Measurements from ENCODE around the gene WFDC13.
"Not testable (repeated sequence)": the region's sequence is repeated elsewhere in the genome, so short reads cannot be mapped to it uniquely, and the experiment has no call there.

Gene WFDC13

GRCh38 chr20:45716141-45716688 is 14.4 kb downstream of the WFDC13 start:
- H3K36me3 ChIP-seq (ENCODE audit: control insufficient read depth in 1 of 2, insufficient read depth in 2 of 2, low read length in 2 of 2); H3K4me1 ChIP-seq (ENCODE audit: control insufficient read depth in 1 of 2, insufficient read depth in 2 of 2, low read length in 2 of 2); H3K27ac ChIP-seq (ENCODE audit: low read depth, low read length); H3K9me3 ChIP-seq (ENCODE audit: control insufficient read depth in 1 of 2, low read length in 2 of 2); H3K9ac ChIP-seq (ENCODE audit: low read depth in 1 of 2, low read length in 2 of 2); H3K4me3 ChIP-seq (ENCODE audit: low read depth in 1 of 2, low read length in 2 of 2); H3K27me3 ChIP-seq (ENCODE audit: control insufficient read depth in 1 of 2, insufficient read depth in 2 of 2, low read length in 2 of 2): not testable (repeated sequence)

DNA sequence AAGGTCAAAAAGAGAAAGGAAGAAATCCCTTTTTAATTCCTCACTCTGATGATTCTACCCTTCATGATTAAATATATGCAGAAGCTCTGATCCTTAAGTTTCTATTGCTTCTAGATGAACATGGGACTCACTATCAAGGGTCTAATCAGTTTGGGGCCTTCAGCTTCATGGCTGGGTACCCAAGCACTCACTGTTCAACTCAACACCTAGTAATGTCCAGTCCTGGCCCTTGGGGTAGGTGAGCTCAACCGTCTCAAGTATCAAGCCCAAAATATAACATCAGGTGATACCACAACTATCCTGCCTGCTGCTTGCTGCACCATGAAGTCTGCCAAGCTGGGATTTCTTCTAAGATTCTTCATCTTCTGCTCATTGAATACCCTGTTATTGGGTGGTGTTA is 20.2 kb downstream of the WFDC13 start, which contains the start of gene SPINT4:
Gene SPINT4 (plus strand): TSS at position 301 of the 400 bp plus-strand sequence. CDS start 21 bp downstream, at position 322.
- no peaks in the 10 kb centered on the region for H3K9me3 ChIP-seq (ENCODE audit: control insufficient read depth in 1 of 2, low read length in 2 of 2)
- no peaks in the 10 kb centered on the region for H3K36me3 ChIP-seq (ENCODE audit: control insufficient read depth in 1 of 2, insufficient read depth in 2 of 2, low read length in 2 of 2)
- H3K4me3 ChIP-seq (ENCODE audit: low read depth in 1 of 2, low read length in 2 of 2), result no peak within 1 kb of the TSS
- no peaks in the 10 kb centered on the region for H3K4me1 ChIP-seq (ENCODE audit: control insufficient read depth in 1 of 2, insufficient read depth in 2 of 2, low read length in 2 of 2)
- no peak within 1 kb of the TSS for H3K9ac ChIP-seq (ENCODE audit: low read depth in 1 of 2, low read length in 2 of 2)
- H3K27me3 ChIP-seq (ENCODE audit: control insufficient read depth in 1 of 2, insufficient read depth in 2 of 2, low read length in 2 of 2), result peaks cover 0 to 13% of the 10 kb centered on the region in 2 donors
- no peak within 1 kb of the TSS for H3K27ac ChIP-seq (ENCODE audit: low read depth, low read length)

DNA sequence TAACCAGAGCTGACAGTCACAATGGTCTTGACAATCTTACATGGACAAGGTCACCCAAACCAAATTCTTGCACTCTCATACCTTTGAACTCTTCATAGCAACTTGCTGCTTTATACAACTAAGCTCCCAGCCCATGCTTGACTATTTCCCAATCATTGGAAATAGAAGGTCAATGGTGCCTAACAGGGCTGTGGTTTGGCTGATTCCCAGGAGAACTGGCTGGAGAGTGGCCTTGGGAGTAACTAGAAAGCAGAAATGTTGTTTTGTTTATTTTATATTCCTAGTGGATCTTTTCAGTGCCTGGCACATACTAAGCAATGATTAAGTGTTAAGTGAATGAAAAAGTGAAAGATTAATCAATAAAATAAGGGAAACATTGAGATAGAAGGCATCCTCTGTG is 23.3 kb downstream of the WFDC13 start:
- no peak overlapping the region for H3K4me3 ChIP-seq (ENCODE audit: low read depth in 1 of 2, low read length in 2 of 2)
- peaks cover 0 to 13% of the 10 kb centered on the region in 2 donors for H3K27me3 ChIP-seq (ENCODE audit: control insufficient read depth in 1 of 2, insufficient read depth in 2 of 2, low read length in 2 of 2)
- H3K9me3 ChIP-seq (ENCODE audit: control insufficient read depth in 1 of 2, low read length in 2 of 2), result no peaks in the 10 kb centered on the region
- no peak overlapping the region for H3K27ac ChIP-seq (ENCODE audit: low read depth, low read length)
- H3K4me1 ChIP-seq (ENCODE audit: control insufficient read depth in 1 of 2, insufficient read depth in 2 of 2, low read length in 2 of 2), result no peaks in the 10 kb centered on the region
- H3K36me3 ChIP-seq (ENCODE audit: control insufficient read depth in 1 of 2, insufficient read depth in 2 of 2, low read length in 2 of 2), result no peaks in the 10 kb centered on the region
- no peak overlapping the region for H3K9ac ChIP-seq (ENCODE audit: low read depth in 1 of 2, low read length in 2 of 2)

- H3K27ac ChIP-seq (ENCODE audit: low read depth, low read length), result no peak overlapping the region
These were observed 25.2 kb downstream of the WFDC13 start for GRCh38 chr20:45727044-45727443.

GRCh38 chr20:45732199-45732598 is 30.4 kb downstream of the WFDC13 start:
- H3K9me3 ChIP-seq (ENCODE audit: control insufficient read depth in 1 of 2, low read length in 2 of 2), result no peaks in the 10 kb centered on the region
- H3K4me3 ChIP-seq (ENCODE audit: low read depth in 1 of 2, low read length in 2 of 2), result no peak overlapping the region

More at GRCh38 chr20:45727044-45727443, 25.2 kb downstream of the WFDC13 start:
- Histone ChIP-seq H3K27me3 (ENCODE audit: control insufficient read depth in 1 of 2, insufficient read depth in 2 of 2, low read length in 2 of 2) (peaks cover 0 to 11% of the 10 kb centered on the region in 2 donors), H3K4me3 (ENCODE audit: low read depth in 1 of 2, low read length in 2 of 2) (no peak overlapping the region), H3K9ac (ENCODE audit: low read depth in 1 of 2, low read length in 2 of 2) (no peak overlapping the region), H3K9me3 (ENCODE audit: control insufficient read depth in 1 of 2, low read length in 2 of 2) (no peaks in the 10 kb centered on the region), H3K36me3 (ENCODE audit: control insufficient read depth in 1 of 2, insufficient read depth in 2 of 2, low read length in 2 of 2) (no peaks in the 10 kb centered on the region), H3K4me1 (ENCODE audit: control insufficient read depth in 1 of 2, insufficient read depth in 2 of 2, low read length in 2 of 2) (no peaks in the 10 kb centered on the region)

DNA sequence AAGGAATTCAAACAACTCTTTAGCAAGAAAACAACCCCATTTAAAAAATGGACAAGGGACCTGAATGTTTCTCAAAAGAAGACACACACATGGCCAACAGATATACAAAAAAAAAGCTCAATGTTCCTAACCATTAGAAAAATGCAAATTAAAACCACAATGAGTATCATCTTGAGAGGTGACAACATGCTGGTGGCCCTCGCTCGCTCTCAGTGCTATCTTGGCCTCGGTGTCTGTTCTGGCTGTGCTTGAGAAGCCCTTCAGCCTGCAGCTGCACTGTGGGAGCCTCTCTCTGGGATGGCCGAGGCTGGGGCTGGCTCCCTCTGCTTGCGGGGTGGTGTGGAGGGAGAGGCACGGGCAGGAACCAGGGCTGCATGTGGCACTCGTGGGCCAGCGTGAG is 33.7 kb downstream of the WFDC13 start:
- Histone ChIP-seq H3K27me3 (ENCODE audit: control insufficient read depth in 1 of 2, insufficient read depth in 2 of 2, low read length in 2 of 2) (no peaks in the 10 kb centered on the region), H3K9me3 (ENCODE audit: control insufficient read depth in 1 of 2, low read length in 2 of 2) (no peaks in the 10 kb centered on the region), H3K9ac (ENCODE audit: low read depth in 1 of 2, low read length in 2 of 2) (no peak overlapping the region), H3K4me1 (ENCODE audit: control insufficient read depth in 1 of 2, insufficient read depth in 2 of 2, low read length in 2 of 2) (no peaks in the 10 kb centered on the region), H3K4me3 (ENCODE audit: low read depth in 1 of 2, low read length in 2 of 2) (no peak overlapping the region), H3K36me3 (ENCODE audit: control insufficient read depth in 1 of 2, insufficient read depth in 2 of 2, low read length in 2 of 2) (no peaks in the 10 kb centered on the region), H3K27ac (ENCODE audit: low read depth, low read length) (no peak overlapping the region)

More at GRCh38 chr20:45732199-45732598, 30.4 kb downstream of the WFDC13 start:
- Histone ChIP-seq H3K36me3 (ENCODE audit: control insufficient read depth in 1 of 2, insufficient read depth in 2 of 2, low read length in 2 of 2) (no peaks in the 10 kb centered on the region), H3K4me1 (ENCODE audit: control insufficient read depth in 1 of 2, insufficient read depth in 2 of 2, low read length in 2 of 2) (no peaks in the 10 kb centered on the region), H3K27me3 (ENCODE audit: control insufficient read depth in 1 of 2, insufficient read depth in 2 of 2, low read length in 2 of 2) (no peaks in the 10 kb centered on the region), H3K27ac (ENCODE audit: low read depth, low read length) (no peak overlapping the region), H3K9ac (ENCODE audit: low read depth in 1 of 2, low read length in 2 of 2) (no peak overlapping the region)

DNA sequence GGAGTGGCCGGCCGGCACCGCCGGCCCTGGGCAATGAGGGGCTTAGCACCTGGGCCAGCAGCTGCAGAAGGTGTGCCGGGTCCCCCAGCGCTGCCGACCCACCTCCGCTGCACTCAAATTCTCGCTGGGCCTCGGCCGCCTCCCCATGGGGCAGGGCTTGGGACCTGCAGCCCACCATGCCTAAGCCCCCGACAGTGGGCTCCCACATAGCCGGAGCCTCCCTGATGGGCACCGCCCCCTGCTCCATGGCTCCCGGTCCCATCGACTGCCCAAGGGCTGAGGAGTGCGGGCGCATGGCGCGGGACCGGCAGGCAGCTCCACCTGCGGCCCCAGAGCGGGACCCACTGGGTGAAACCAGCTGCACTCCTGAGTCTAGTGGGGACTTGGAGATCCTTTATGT is 34.1 kb downstream of the WFDC13 start:
- H3K9me3 ChIP-seq (ENCODE audit: control insufficient read depth in 1 of 2, low read length in 2 of 2), result no peaks in the 10 kb centered on the region
- H3K4me1 ChIP-seq (ENCODE audit: control insufficient read depth in 1 of 2, insufficient read depth in 2 of 2, low read length in 2 of 2), result no peaks in the 10 kb centered on the region
- H3K36me3 ChIP-seq (ENCODE audit: control insufficient read depth in 1 of 2, insufficient read depth in 2 of 2, low read length in 2 of 2), result no peaks in the 10 kb centered on the region
- no peaks in the 10 kb centered on the region for H3K27me3 ChIP-seq (ENCODE audit: control insufficient read depth in 1 of 2, insufficient read depth in 2 of 2, low read length in 2 of 2)
- no peak overlapping the region for H3K4me3 ChIP-seq (ENCODE audit: low read depth in 1 of 2, low read length in 2 of 2)
- H3K27ac ChIP-seq (ENCODE audit: low read depth, low read length), result no peak overlapping the region
- H3K9ac ChIP-seq (ENCODE audit: low read depth in 1 of 2, low read length in 2 of 2), result no peak overlapping the region

DNA sequence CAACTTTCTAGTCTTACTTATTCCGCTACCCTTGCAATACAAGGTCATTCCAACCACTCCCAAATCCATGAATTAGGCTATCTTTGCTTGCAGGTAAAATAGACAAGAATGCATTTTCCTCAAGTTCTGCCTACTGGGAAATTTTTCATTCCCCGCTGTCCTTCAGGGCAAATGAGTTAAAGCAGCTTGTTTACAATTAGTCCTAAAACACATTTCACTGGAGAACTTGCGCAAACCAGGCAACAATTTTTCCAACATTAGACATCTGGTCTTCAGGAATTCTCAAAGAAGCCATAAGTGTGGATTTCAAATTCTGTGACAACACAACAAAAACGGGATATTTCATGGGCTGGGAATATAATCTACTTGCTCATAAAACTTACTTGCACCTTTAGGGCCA is 40.8 kb downstream of the WFDC13 start:
- no peak overlapping the region for H3K9ac ChIP-seq (ENCODE audit: low read depth in 1 of 2, low read length in 2 of 2)
- no peaks in the 10 kb centered on the region for H3K9me3 ChIP-seq (ENCODE audit: control insufficient read depth in 1 of 2, low read length in 2 of 2)
- H3K4me3 ChIP-seq (ENCODE audit: low read depth in 1 of 2, low read length in 2 of 2), result no peak overlapping the region
- H3K27me3 ChIP-seq (ENCODE audit: control insufficient read depth in 1 of 2, insufficient read depth in 2 of 2, low read length in 2 of 2), result no peaks in the 10 kb centered on the region
- no peak overlapping the region for H3K27ac ChIP-seq (ENCODE audit: low read depth, low read length)
- H3K4me1 ChIP-seq (ENCODE audit: control insufficient read depth in 1 of 2, insufficient read depth in 2 of 2, low read length in 2 of 2), result no peaks in the 10 kb centered on the region
- H3K36me3 ChIP-seq (ENCODE audit: control insufficient read depth in 1 of 2, insufficient read depth in 2 of 2, low read length in 2 of 2), result no peaks in the 10 kb centered on the region

DNA sequence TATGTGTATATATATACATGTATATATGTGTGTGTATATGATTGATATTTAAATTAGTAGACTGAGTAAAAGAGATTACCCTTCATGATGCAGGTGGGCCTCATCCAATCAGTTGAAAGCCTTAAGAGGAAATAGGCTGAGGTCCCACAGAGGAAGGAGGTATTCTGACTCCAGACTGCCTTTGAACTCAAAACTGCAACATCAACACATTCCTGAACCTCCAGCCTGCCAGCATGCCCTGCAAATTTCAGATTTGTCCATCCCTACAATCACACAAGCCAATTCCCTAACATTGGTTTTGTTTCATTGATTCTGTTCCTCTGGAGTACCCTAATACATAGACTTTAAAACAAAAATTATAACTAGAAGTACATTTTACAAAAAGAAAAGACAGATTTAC is 43.2 kb downstream of the WFDC13 start:
- Histone ChIP-seq H3K27me3 (ENCODE audit: control insufficient read depth in 1 of 2, insufficient read depth in 2 of 2, low read length in 2 of 2) (no peaks in the 10 kb centered on the region), H3K27ac (ENCODE audit: low read depth, low read length) (no peak overlapping the region), H3K4me1 (ENCODE audit: control insufficient read depth in 1 of 2, insufficient read depth in 2 of 2, low read length in 2 of 2) (no peaks in the 10 kb centered on the region), H3K4me3 (ENCODE audit: low read depth in 1 of 2, low read length in 2 of 2) (no peak overlapping the region), H3K9ac (ENCODE audit: low read depth in 1 of 2, low read length in 2 of 2) (no peak overlapping the region), H3K9me3 (ENCODE audit: control insufficient read depth in 1 of 2, low read length in 2 of 2) (no peaks in the 10 kb centered on the region), H3K36me3 (ENCODE audit: control insufficient read depth in 1 of 2, insufficient read depth in 2 of 2, low read length in 2 of 2) (no peaks in the 10 kb centered on the region)

- Histone ChIP-seq H3K36me3 (ENCODE audit: control insufficient read depth in 1 of 2, insufficient read depth in 2 of 2, low read length in 2 of 2) (no peaks in the 10 kb centered on the region), H3K9me3 (ENCODE audit: control insufficient read depth in 1 of 2, low read length in 2 of 2) (no peaks in the 10 kb centered on the region), H3K4me1 (ENCODE audit: control insufficient read depth in 1 of 2, insufficient read depth in 2 of 2, low read length in 2 of 2) (no peaks in the 10 kb centered on the region), H3K4me3 (ENCODE audit: low read depth in 1 of 2, low read length in 2 of 2) (no peak overlapping the region), H3K27me3 (ENCODE audit: control insufficient read depth in 1 of 2, insufficient read depth in 2 of 2, low read length in 2 of 2) (no peaks in the 10 kb centered on the region), H3K9ac (ENCODE audit: low read depth in 1 of 2, low read length in 2 of 2) (no peak overlapping the region), H3K27ac (ENCODE audit: low read depth, low read length) (no peak overlapping the region)
These were observed 49.9 kb downstream of the WFDC13 start for GRCh38 chr20:45751721-45752120.

DNA sequence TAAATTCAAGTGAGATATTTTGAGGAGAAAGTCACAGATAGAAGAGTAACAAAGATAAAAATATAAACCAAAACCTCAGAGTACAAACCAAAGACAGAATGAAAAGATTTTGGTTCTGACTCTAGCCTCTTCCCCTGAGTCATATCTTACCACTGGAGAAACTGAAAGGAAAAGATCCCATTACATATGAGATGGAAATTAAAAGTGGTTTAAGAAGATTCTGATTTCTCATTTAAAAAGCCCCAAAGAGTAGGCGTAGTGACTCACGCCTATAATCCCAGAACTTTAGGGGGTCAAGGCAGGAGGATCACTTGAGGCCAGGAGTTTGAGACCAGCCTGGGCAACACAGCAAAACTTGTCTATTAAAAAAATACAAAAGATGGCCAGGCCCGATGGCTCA is 50.9 kb downstream of the WFDC13 start:
- Histone ChIP-seq H3K4me1 (ENCODE audit: control insufficient read depth in 1 of 2, insufficient read depth in 2 of 2, low read length in 2 of 2) (no peaks in the 10 kb centered on the region), H3K4me3 (ENCODE audit: low read depth in 1 of 2, low read length in 2 of 2) (no peak overlapping the region), H3K9ac (ENCODE audit: low read depth in 1 of 2, low read length in 2 of 2) (no peak overlapping the region)

More for the DNA sequence above, 50.9 kb downstream of the WFDC13 start:
- no peaks in the 10 kb centered on the region for H3K9me3 ChIP-seq (ENCODE audit: control insufficient read depth in 1 of 2, low read length in 2 of 2)
- no peaks in the 10 kb centered on the region for H3K27me3 ChIP-seq (ENCODE audit: control insufficient read depth in 1 of 2, insufficient read depth in 2 of 2, low read length in 2 of 2)
- no peak overlapping the region for H3K27ac ChIP-seq (ENCODE audit: low read depth, low read length)
- no peaks in the 10 kb centered on the region for H3K36me3 ChIP-seq (ENCODE audit: control insufficient read depth in 1 of 2, insufficient read depth in 2 of 2, low read length in 2 of 2)

Data from duodenal mucosa (tissue), 2 donors.